T47D (cell line): ENCODE data around the gene KCTD4.
"Not testable (repeated sequence)": the region's sequence is repeated elsewhere in the genome, so short reads cannot be mapped to it uniquely, and the experiment has no call there.

Experiments used
- DNase-seq, 2 experiments: peaks; one replicate each; pipeline versions ENCODE4 v3.0.0 to v3.0.0-alpha.2; 2011 to 2012; ENCODE audit warnings: low read depth in 1 of 2, low spot score in 1 of 2
- JUND ChIP-seq: IDR thresholded peaks from 2 replicates; pipeline ENCODE4 v1.6.1; 2012; ENCODE audit warnings: low read depth
- in situ Hi-C: cut with HindIII; loops from 2 replicates; pipeline ENCODE4 v1.10.0; 2016; ENCODE audit warnings: low sequenced_read_pairs, low pct_unique_long_range_greater_than_20kb

The KCTD4 gene

GRCh38 chr13:45207319-45207718 lies 6.5 kb upstream of the KCTD4 start:
- in situ Hi-C loops, result no loop called here
- DNase-seq, result no peak
- TF ChIP-seq JUND, result no peak

- no peak for DNase-seq
- no peak for TF ChIP-seq JUND
- in situ Hi-C loops, result no loop called here
These were observed 5.5 kb upstream of the KCTD4 start for GRCh38 chr13:45206340-45206739.

- no peak for TF ChIP-seq JUND
- in situ Hi-C loops, result no loop called here
- DNase-seq, result no peak
These were observed 4.3 kb upstream of the KCTD4 start for GRCh38 chr13:45205124-45205523.

- in situ Hi-C loops, result no loop called here
- DNase-seq, result no peak
- TF ChIP-seq JUND, result no peak
These were observed 1.1 kb downstream of the KCTD4 start for GRCh38 chr13:45199711-45200110.

GRCh38 chr13:45198924-45199323 lies 1.9 kb downstream of the KCTD4 start:
- no peak for DNase-seq
- TF ChIP-seq JUND, result no peak
- in situ Hi-C loops, result no loop called here

- DNase-seq, result no peak
- in situ Hi-C loops, result no loop called here
- no peak for TF ChIP-seq JUND
These were observed 2.8 kb downstream of the KCTD4 start for GRCh38 chr13:45198041-45198440.

GRCh38 chr13:45196622-45197021 lies 4.2 kb downstream of the KCTD4 start:
- in situ Hi-C loops, result no loop called here
- DNase-seq, result no peak
- no peak for TF ChIP-seq JUND

- DNase-seq, result no peak
- in situ Hi-C loops, result no loop called here
- TF ChIP-seq JUND, result no peak
These were observed 4.7 kb downstream of the KCTD4 start for GRCh38 chr13:45196096-45196495.

- no peak for DNase-seq
- no peak for TF ChIP-seq JUND
- in situ Hi-C loops, result no loop called here
These were observed 5.4 kb downstream of the KCTD4 start for GRCh38 chr13:45195421-45195820.

- no peak for TF ChIP-seq JUND
- DNase-seq, result no peak
- in situ Hi-C loops, result no loop called here
These were observed 6.5 kb downstream of the KCTD4 start for GRCh38 chr13:45194081-45194939.

GRCh38 chr13:45191874-45192273 lies 9.0 kb downstream of the KCTD4 start:
- DNase-seq, result no peak
- no peak for TF ChIP-seq JUND
- in situ Hi-C loops, result no loop called here

GRCh38 chr13:45189511-45189910 lies 11.3 kb downstream of the KCTD4 start:
- in situ Hi-C loops, DNase-seq: not testable (repeated sequence)

GRCh38 chr13:45189077-45189476 lies 11.8 kb downstream of the KCTD4 start:
- in situ Hi-C loops, result not testable (repeated sequence)

GRCh38 chr13:45185286-45185685 lies 15.6 kb downstream of the KCTD4 start:
- TF ChIP-seq JUND, result no peak
- in situ Hi-C loops, result no loop called here
- no peak for DNase-seq

More at GRCh38 chr13:45189077-45189476, 11.8 kb downstream of the KCTD4 start:
- not testable (repeated sequence) for DNase-seq
